ENCODE results near the gene ATG7.
"Not testable (repeated sequence)": the region's sequence is repeated elsewhere in the genome, so short reads cannot be mapped to it uniquely, and the experiment has no call there.

Gene ATG7

DNA sequence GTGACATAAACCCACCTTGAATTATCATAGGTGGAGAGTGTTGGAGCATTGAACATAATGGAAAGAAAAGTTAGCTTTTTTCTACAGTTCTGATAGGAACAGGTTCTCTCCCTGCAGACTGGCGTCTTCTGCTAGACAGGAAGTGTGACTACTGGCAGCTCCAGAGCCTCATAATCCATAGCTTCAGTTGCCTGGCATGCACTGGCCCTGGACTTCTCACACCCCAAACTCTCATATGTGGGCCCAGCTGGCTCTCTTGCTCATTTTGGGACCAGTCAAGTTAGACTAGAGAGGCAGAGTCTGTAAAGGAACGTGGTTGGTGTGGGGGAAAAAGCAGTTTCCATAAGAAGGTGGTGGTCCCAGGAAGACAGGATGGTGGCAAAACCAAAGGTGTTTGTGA, 191.4 kb downstream of the ATG7 start:
- DNase-seq (ENCODE audit: low read depth, low spot score), result no peak

DNA sequence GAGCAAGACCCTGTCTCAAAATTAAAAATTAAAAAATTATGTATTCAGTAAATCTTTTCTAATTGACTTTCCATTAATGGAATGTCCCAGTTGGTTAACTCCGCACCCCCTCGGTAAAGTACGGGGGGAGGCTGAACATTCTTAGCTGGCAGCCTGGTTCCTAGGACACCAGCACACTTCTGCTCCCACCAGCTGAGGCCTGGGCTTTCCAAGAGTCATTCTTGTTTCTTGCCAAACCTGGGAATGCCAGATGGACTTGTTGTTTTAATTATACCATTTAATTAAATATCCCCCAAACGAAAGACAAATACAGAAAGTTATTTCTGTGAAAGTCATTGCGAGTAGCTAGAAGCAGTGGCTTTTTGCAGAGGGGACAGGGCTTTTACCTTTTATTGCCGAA, 192.2 kb downstream of the ATG7 start:
- no peak for DNase-seq (ENCODE audit: low read depth, low spot score)

DNA sequence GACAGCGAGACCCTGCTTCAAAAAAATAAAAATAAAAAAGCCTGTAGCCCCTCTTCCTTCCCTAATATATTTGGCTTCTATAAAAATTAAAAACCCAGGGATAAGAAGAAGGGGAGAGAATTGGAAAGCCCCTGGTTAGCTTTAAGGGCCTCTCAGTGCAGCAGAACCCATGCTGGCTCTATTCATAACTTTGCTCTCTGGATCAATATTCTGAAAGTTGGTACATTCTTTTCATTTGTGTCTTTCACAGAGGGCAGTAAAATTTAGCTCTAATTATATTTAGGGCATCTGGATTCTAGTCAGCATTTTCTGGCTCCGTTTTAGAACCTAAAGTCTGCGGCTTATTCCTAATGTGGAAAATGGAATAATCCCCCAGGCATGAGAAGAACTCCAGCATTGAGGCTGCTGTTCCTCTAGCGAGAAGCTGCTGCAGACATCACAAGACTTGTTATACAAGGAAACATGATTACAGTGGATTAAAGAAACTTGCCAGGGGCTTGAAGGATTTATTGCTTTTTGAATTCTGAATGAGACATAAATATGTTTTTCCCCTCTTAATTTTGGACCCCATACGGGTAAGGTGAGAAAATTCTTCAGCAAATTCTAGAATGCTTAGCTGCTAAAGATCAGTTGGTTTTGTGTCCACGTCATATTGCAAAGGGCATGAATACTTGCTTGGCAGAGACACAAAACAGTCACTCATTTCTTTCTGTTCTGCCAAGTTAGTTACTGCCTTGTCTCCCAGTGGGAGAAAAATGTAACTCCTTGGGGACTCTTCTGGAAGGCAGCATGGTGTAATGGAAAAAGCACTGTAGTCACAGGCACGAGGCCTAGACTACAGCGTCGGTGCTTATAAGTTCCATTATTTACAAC, 193.8 kb downstream of the ATG7 start:
- DNase-seq (ENCODE audit: low read depth, low spot score), result no peak

DNA sequence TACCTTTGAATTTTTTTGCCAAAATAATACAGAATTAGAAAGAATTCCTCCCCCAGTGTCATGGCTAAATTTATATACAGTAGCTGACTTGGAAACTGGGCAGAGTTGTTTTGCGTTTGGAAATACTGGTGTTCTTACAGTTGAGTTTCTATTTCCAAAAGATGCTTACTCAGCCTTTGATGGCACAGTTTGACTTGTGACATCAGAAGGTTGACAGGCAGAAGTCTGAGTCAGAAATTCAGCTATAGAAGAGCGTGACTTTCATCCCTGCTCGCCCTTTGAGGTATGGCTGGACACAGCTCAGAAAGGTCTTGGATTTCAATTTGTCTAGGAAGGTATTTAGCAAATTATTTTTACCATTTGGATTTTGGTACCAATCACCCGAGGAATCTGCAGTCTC, 195.7 kb downstream of the ATG7 start:
- no peak for DNase-seq (ENCODE audit: low read depth, low spot score)

DNA sequence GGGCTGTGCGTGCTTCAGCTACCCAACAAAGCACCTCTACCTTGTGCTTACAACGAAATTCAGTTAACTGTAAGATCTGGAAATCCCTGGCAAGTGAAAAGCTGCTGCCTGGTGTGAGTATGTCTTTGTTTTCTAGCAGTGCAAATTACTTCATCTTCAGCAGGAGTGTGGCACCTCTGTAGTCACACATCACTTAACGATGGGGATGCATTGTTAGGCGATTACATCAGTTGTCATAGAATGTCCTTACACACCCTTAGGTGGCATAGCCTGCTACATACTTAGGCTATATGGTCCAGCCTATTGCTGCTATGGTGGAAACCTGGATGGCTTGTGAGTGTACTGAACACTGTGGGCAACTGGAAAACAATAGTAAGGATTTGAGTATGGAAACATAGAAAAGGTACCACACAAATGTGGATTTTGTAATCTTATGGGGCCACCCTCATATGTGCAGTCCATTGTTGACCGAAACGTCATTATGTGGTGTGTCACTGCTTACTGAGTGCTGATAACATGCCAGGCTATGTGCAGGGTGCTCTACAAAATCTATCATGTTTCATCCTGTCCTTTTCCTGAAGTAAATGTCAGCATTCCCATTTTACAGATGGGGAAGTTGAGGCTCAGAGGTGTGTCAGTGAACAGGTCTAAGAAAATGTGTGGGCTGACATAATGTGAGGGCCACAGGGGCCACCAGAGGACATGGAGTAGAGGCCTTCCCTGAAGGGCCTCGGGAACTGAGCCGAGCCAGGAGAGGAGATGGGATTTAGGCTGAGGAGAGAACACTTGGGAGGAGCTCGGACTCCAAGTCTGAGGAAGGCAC, 198.0 kb downstream of the ATG7 start:
- no peak for DNase-seq (ENCODE audit: low read depth, low spot score)

DNA sequence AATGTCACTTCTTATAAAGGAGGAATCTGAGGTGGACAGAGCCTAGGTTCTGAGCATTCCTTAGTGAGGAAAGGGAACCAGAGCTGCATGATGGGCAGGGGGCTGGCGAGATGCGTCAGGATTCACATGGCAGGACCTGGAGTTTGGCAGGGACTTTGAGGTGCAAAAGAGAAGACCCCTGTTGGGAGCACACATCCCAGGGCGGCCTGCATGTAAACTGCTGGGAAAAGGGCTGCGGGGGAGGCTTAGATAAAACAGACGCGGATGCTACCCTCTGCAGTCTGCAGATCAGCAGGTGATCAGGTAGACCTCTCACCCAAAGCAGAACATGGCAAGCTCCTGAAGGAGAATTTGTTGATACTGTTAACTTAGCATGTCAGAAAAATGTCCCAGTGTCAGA, 203.1 kb downstream of the ATG7 start:
- no peak for DNase-seq (ENCODE audit: low read depth, low spot score)

DNA sequence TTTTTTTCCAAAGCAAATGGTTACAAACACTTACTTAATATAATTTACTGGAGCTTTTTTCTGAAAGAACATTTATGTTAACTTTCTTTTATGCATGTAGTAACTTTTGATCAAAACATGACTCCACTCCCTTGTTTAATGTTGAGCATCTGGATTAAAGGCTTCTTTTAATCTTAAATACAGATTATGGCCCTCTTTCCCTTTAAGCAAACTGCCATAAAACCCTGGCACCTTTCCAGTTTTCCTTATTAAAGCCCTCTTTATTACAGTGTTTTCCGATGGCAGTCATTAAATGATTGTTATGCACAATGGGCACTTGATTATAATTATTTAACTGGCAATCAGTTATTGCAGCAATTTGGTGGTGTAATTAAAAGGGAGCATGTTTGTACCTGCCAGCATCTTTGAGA, 204.5 kb downstream of the ATG7 start:
- no peak for DNase-seq (ENCODE audit: low read depth, low spot score)

DNA sequence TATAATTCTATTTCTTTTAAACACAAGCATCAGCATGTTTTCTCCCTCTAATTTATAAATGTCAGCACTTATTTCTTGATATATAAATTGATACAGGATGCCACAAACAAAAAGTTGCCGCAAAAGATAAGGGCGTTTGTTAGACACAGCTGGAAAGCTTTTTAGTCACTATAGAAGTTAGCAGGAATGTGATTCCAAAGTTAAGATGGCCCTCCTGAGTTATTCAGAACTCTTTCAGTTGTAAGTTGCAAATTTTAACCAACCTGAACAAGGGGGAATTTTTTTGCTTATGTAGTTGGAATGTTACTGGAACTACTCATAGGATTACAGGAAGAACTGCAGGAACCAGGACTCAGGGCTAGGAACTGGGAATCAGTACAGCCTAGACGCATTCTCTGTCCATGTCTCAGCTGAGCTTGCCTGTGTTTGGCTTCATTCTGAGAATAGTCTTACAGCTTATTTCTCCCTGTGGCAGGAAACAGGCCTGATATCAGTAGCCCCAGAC, 205.3 kb downstream of the ATG7 start:
- no peak for DNase-seq (ENCODE audit: low read depth, low spot score)

DNA sequence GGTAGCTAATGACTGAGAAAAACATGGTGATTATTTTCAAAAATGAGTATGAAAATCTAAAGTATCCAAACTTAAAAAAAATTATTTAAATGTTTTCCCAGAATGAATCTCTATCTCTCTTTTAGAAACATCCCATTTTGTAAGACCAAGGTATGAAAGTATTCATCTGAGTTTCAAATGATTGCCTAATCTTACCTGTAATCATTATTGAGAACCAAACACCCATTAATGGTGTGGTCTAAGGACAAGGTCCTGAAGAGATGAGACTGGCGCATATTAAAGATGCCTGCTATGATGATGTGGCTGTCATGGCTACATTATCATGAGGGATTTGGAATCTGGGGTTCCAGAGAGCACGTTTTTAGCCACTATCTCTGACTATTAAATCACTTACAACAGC, 206.0 kb downstream of the ATG7 start:
- no peak for DNase-seq (ENCODE audit: low read depth, low spot score)

DNA sequence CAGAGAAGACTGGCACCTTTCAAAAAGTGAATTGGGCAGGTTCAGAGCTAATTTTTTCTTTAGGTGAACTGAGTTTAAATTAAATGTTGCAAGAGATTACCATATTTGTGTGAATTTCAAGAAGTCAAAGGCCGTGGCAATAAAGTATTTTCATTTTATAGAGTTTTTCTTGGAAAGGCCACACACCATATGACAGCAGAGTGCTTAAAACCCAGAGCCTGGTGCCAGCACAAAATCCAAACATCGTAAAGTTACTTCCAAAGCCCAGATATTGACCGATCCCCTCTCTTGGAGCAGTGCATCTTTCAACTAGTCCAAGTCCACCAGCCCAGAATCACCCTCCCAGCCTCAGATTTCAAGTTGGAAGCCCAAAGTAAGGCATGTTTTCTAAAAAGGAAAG, 207.0 kb downstream of the ATG7 start:
- DNase-seq (ENCODE audit: low read depth, low spot score), result no peak

DNA sequence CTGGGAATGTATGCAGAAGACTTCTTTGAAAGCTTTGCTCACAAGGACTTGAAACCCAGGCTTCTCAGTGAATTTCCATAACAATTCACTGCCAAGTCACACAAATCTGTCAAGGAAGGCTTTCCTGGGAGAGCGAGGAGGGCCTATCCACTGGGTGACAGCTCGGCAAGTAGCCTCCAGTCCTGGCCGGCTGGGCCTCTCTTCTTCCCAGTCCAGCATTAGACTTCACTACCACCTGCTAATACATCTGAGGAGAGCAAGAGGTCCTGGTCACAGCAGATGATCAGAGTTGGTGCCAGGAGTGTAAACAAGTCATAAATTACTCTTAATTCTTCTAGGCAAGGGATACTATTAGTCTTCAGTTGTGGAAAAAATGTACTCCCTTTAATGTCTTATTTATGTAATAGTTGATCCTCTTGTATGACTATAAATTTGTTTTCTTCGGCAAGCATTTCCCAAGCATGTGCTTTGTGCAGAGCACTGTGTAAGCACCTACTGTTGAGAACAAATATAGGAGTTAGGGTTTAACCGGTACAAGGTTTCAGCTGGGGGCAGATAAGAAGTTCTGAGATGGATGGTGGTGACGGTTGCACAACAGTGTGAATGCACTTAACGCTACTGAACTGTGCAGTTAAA, 208.6 kb downstream of the ATG7 start:
- no peak for DNase-seq (ENCODE audit: low read depth, low spot score)

DNA sequence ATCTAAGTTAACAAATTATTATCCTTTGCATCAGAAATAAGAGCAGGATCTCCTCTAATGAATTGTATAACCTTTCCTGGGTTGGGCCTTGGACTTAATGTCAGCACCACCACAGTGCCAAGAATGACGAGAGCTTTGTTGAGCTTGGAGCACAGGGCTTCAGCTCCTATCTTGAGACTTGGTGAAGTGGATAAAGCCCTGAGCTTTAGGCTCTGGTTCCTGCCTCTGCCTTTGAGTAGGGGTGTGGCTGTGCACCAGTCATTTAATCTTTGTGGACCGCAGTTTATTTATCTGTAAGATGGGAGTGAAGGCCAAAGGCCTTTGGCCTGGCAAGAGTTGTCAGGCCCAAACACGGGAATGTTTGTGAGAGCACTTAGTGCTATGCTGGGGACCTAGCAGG, 209.4 kb downstream of the ATG7 start:
- no peak for DNase-seq (ENCODE audit: low read depth, low spot score)

DNA sequence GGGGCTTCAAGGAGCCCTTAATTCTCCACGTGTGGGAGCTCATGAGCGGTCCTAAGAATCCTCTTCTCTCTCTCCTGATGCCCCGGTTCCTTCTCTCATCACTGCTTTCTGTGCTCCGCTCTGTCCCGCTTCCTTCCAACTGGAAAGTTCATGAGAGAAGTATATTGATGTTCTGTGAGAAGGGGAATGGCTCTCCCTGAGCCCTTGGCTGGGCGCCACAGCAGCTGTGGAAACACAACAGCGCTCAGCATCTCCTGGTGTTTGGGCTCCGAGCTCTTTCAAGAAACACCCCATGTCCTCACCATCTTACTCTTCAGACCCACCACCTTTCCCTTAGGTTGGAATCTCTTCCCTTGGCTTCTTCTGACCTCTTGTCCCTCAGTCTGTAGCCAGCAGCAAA, 209.8 kb downstream of the ATG7 start:
- no peak for DNase-seq (ENCODE audit: low read depth, low spot score)

DNA sequence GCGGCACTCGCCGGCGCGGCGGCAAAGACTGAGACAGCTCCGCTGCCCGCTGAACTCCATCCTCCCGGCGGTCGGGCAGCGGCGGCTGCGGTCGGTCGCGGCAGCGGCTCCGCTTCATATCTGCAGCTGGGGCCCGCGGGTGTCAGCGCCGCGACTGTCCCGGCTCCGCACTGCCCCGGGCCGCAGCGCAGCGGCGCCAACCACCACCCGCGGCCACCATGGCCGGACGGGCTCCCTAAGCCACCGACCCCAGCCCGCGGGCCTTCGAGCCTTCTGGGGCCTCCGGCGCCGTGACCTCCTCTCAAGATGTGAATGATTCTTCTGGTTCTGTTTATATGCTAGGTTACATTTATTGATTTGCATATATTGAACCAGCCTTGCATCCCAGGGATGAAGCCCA, 216.2 kb downstream of the ATG7 start:
- not testable (repeated sequence) for DNase-seq (ENCODE audit: low read depth, low spot score)

DNA sequence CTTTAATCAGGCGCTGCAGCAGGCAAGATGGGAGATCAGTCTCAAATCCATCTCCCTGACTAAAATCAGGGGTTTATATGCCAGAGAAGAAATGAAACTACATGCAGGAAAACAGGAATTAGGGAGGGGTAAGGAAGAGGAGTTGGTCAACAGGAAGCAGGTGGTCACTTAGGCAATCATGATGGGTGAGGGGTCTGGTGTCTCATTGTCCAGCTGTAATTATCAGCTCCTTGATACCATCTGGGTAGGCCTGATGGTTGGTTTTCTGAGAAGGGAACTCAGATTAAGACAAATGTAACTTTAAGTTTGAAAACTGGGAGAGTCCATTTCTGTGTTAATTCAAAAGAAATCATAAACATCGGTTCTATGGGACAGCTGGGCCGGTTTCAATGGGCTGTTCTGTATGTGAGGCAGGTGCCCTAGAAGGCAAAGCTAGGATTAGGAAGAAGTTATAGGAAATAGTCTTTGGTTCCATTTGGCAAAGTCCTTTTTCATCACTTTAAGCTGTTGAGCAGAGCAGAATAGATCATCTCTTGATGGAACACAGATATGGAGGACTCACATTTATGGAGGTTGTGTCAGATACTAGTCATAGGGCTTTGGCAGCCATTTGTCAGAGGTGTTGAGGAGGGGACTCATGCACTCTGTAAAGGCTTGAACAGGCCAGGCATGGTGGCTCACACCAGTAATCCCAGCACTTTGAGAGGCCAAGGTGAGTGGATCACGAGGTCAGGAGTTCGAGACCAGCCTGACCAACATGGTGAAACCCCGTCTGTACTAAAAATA, 222.1 kb downstream of the ATG7 start:
- DNase-seq (ENCODE audit: low read depth, low spot score), result no peak

DNA sequence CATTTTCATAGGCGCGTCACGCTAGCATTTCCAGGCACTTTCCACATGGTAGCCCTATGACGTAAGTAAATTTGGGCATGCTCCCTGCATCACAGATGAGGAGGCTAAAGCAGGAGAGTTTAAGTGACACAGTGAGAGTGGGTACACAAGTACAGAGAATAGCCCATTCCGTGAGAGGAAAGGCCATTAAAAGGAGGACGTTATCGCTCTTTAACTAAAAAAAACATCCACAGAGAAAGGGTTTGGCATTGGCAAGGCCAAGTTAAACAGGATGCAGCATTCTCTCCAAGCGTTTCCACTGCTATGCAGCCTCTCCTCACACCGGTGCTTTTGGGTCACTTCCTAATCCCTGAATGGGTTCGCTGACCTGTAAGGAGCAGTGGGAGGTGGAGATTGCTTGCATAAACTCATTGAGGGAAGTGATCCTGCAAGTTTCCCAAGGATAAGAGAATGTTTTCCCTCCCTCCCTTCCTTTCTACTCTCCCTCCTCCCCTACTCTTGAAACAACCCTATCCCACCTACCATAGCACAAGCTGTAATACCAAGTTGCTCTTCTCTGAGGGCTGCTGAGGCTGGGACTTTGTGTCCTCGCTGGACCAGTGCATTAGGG, 223.9 kb downstream of the ATG7 start:
- DNase-seq (ENCODE audit: low read depth, low spot score), result no peak

DNA sequence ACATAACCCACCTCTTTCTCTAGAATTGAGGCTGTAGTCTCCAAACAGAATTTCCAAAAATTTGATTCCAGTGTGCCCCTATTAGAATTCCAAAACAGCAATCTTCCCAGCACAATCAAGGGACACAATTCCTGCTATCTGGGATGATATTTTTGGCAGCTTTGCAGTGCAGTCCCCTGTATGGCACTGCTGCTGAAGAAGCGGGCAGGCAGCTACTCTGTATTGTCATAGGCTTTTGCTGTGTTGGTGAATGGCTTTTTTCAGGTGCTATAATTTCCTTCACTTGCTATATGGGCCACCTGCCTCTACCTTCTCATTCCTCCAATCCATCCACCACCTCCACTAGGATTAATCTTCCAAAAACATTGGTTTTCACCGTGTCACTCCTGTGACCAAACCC, 226.0 kb downstream of the ATG7 start:
- no peak for DNase-seq (ENCODE audit: low read depth, low spot score)

DNA sequence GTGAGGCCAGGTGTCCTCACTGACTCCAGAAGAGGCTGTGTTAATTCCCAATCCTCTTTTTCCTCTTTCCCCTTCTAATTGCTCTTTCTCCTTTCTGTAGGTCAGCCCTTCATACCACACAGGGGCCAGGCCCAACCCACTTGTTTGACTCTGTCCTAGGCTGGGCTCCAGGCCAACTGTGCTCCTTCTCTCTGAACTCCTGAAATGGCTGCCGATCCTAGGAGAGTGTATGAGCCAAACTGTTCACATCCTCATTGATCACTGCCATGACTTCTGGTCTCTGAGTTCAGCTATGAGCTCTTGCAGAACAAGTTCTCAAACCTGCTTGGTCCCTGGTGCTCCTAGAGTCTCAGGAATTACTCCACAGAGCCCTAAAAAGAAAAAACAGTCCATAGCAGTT, 226.4 kb downstream of the ATG7 start:
- DNase-seq (ENCODE audit: low read depth, low spot score), result no peak

DNA sequence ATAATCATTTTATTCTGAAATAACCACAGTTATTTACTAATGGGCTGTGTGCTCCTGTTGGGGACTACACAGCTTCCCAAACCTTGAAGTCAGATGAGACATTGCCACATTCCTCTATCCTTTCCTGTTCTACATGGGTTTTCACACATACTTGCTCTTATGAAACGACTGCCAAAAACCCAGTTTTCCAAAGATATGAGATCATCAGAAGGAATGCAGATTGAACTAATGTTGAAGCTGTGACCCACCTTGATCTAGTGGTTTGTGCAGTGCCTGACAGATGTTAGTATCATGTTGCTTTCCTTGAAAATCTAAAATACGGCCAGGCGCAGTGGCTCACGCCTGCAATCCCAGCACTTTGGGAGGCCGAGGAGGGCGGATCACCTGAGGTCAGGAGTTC, 226.9 kb downstream of the ATG7 start:
- no peak for DNase-seq (ENCODE audit: low read depth, low spot score)

DNA sequence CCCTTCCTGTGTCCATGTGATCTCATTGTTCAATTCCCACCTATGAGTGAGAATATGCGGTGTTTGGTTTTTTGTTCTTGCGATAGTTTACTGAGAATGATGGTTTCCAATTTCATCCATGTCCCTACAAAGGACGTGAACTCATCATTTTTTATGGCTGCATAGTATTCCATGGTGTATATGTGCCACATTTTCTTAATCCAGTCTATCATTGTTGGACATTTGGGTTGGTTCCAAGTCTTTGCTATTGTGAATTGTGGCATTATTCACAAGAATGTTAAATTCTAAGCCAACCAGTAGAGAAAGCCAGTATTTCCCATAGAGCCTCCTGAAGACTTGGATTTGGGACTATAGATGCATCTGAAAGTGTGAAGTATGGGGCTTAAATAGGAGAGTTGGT, 230.2 kb downstream of the ATG7 start:
- not testable (repeated sequence) for DNase-seq (ENCODE audit: low read depth, low spot score)

DNA sequence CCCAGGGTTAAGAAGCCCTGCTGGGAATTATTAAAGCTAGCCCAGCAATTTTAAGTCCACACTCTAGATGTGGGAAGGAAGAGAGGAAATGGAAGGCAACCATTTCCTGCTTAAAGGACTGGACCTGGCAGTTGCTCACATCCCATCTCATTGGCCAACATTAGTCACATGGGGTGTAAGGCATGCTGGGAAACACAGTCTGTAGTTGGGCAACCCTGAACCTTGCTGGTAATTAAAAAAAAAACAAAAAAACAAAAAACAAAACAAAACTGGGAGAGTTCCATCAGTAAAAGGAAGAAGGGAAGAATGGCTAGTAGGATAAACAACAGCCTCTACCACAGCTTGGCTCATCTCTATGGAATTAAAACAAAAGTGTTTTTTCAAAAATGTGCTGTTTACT, 235.5 kb downstream of the ATG7 start:
- no peak for DNase-seq (ENCODE audit: low read depth, low spot score)

All from activated naive CD8-positive, alpha-beta T cell treated with anti-CD3 and anti-CD28 coated beads, Interleukin-2, amount 50 U/mL, for 16 hours (primary cell).